DND-41 (cell line): ENCODE results near the gene ANKS1A.

Experiments used
- ATAC-seq: fragments of 200-7000 bp; cut with Tn5 transposase; 3 replicates; pipeline ENCODE4 v1.9.1; 2021; ENCODE audit warnings: low read depth; ENCODE audit not compliant: insufficient read depth
- DNase-seq: peaks from one replicate; pipeline ENCODE4 v3.0.0-alpha.2; 2020
- H2AFZ ChIP-seq: 2 replicates; pipeline ENCODE4 v1.6.0; 2012; ENCODE audit warnings: low read depth, low read length
- H3K27ac ChIP-seq: 2 replicates; pipeline ENCODE4 v1.5.1; 2012; ENCODE audit warnings: low read length, inconsistent platforms
- H3K27me3 ChIP-seq: fragments of 200-600 bp; sonication (generic); 2 replicates; pipeline ENCODE4 v1.6.0; 2012; ENCODE audit warnings: low read length, mild to moderate bottlenecking, inconsistent platforms; ENCODE audit not compliant: insufficient read depth, poor library complexity
- H3K36me3 ChIP-seq: 2 replicates; pipeline ENCODE4 v1.5.1; 2012; ENCODE audit warnings: low read length, inconsistent platforms; ENCODE audit not compliant: insufficient read depth
- H3K4me1 ChIP-seq: 2 replicates; pipeline ENCODE4 v1.5.1; 2012; ENCODE audit warnings: mild to moderate bottlenecking, low read length; ENCODE audit not compliant: insufficient read depth
- H3K4me2 ChIP-seq: 2 replicates; pipeline ENCODE4 v1.6.0; 2012; ENCODE audit warnings: mild to moderate bottlenecking, moderate library complexity, low read length, inconsistent platforms; ENCODE audit not compliant: insufficient read depth
- H3K4me3 ChIP-seq, 2 experiments: fragments of 200-600 bp in 1 of 2; shearing (Covaris generic) in 1 of 2; 2 replicates each; pipeline ENCODE4 v1.5.1; 2012 to 2016; ENCODE audit warnings: inconsistent platforms in 2 of 2, low read length in 2 of 2, mild to moderate bottlenecking in 2 of 2, low read depth in 1 of 2, moderate library complexity in 1 of 2
- H3K79me2 ChIP-seq: 2 replicates; pipeline ENCODE4 v1.6.0; 2012; ENCODE audit warnings: low read length, inconsistent platforms; ENCODE audit not compliant: insufficient read depth
- H3K9ac ChIP-seq: 2 replicates; pipeline ENCODE4 v1.6.0; 2012; ENCODE audit warnings: low read depth, mild to moderate bottlenecking, inconsistent platforms, low read length, moderate library complexity
- H3K9me3 ChIP-seq: 2 replicates; pipeline ENCODE4 v1.5.1; 2012; ENCODE audit warnings: low read length, moderate library complexity, mild to moderate bottlenecking, inconsistent platforms; ENCODE audit not compliant: insufficient read depth, severe bottlenecking
- H4K20me1 ChIP-seq: 2 replicates; pipeline ENCODE4 v1.6.0; 2012; ENCODE audit warnings: low read length; ENCODE audit not compliant: insufficient read depth
- EZH2 ChIP-seq: IDR thresholded peaks from 3 replicates; pipeline ENCODE4 v1.6.1; 2012; ENCODE audit warnings: borderline replicate concordance, low read depth, mild to moderate bottlenecking, moderate library complexity, low read length, inconsistent platforms; ENCODE audit not compliant: severe bottlenecking
- TF ChIP-seq, protein P1 (sequence below): IDR thresholded peaks from 2 replicates; pipeline ENCODE4 v1.5.1; 2012; ENCODE audit warnings: borderline replicate concordance, low read length, moderate library complexity, mild to moderate bottlenecking; ENCODE audit not compliant: poor library complexity, severe bottlenecking; ENCODE audit errors: extremely low read depth

Gene ANKS1A

GRCh38 chr6:35015996-35016395 is 126.9 kb downstream of the ANKS1A start:
- H2AFZ ChIP-seq = no peak overlapping the region
- no peaks in the 10 kb centered on the region for H3K79me2 ChIP-seq
- H3K9me3 ChIP-seq = no peaks in the 10 kb centered on the region
- no peaks in the 10 kb centered on the region for H3K4me1 ChIP-seq
- H3K4me3 ChIP-seq = no peak overlapping the region
- no peak overlapping the region for H3K27ac ChIP-seq
- ATAC-seq = no peak
- TF ChIP-seq, protein P1, sequence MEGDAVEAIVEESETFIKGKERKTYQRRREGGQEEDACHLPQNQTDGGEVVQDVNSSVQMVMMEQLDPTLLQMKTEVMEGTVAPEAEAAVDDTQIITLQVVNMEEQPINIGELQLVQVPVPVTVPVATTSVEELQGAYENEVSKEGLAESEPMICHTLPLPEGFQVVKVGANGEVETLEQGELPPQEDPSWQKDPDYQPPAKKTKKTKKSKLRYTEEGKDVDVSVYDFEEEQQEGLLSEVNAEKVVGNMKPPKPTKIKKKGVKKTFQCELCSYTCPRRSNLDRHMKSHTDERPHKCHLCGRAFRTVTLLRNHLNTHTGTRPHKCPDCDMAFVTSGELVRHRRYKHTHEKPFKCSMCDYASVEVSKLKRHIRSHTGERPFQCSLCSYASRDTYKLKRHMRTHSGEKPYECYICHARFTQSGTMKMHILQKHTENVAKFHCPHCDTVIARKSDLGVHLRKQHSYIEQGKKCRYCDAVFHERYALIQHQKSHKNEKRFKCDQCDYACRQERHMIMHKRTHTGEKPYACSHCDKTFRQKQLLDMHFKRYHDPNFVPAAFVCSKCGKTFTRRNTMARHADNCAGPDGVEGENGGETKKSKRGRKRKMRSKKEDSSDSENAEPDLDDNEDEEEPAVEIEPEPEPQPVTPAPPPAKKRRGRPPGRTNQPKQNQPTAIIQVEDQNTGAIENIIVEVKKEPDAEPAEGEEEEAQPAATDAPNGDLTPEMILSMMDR = no peak
- TF ChIP-seq EZH2 = no peak
- H3K4me2 ChIP-seq = no peak overlapping the region
- peaks cover 18% of the 10 kb centered on the region for H3K36me3 ChIP-seq
- H3K9ac ChIP-seq = no peak overlapping the region
- no peaks in the 10 kb centered on the region for H4K20me1 ChIP-seq
- DNase-seq = no peak
- no peaks in the 10 kb centered on the region for H3K27me3 ChIP-seq

DNA sequence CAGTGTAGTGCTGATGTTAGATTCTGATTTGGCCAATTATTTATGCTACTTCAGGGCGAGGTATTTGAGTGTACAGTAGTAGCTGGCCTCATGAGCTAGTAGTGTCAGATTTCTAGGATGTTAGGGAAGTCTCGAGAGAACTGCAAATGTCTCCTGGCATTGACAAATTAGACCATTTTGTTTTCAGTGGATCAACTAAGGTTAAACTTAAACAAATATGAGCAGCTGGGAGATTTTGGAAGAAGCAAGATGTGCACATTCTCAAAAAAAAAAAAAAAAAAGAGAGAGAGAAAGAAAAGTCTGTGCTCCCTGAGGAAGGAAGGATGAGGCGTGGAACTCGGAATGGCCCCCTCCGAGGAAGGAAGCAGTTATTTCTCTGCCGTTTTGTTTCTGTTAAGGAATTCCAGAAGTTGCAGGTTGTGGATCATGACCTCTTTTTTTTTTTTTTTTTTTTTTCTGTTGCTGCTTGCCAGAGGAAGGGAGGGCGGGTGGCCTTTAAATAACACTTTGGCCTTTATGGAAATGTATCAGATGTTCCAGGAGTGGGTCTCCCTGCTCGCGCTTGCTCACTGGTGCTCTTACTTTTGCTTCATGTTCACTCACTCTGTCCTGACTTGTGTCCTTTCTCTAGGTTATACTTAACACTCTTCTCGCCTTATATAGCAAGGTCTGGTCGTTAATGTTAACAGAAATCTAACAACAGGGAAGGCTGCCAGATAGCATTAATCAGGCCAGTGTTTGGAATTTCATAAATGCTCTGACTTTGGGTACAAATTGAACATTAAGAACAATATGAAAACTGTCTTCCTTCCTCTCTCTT is 127.7 kb downstream of the ANKS1A start:
- no peak overlapping the region for H2AFZ ChIP-seq
- H3K27me3 ChIP-seq = no peaks in the 10 kb centered on the region
- DNase-seq (no peak), ATAC-seq (no peak)
- no peak overlapping the region for H3K9ac ChIP-seq
- H3K4me3 ChIP-seq = no peak overlapping the region
- peaks cover 18% of the 10 kb centered on the region for H3K36me3 ChIP-seq
- H3K9me3 ChIP-seq = no peaks in the 10 kb centered on the region
- TF ChIP-seq EZH2 = no peak
- TF ChIP-seq, protein P1 = no peak
- no peaks in the 10 kb centered on the region for H4K20me1 ChIP-seq
- H3K4me2 ChIP-seq = no peak overlapping the region
- no peak overlapping the region for H3K27ac ChIP-seq
- H3K79me2 ChIP-seq = no peaks in the 10 kb centered on the region
- no peaks in the 10 kb centered on the region for H3K4me1 ChIP-seq

- Histone ChIP-seq H3K4me3 (no peak overlapping the region), H4K20me1 (no peaks in the 10 kb centered on the region), H3K27me3 (no peaks in the 10 kb centered on the region), H3K79me2 (no peaks in the 10 kb centered on the region), H3K4me2 (no peak overlapping the region), H3K27ac (no peak overlapping the region), H2AFZ (no peak overlapping the region), H3K9ac (no peak overlapping the region), H3K9me3 (no peaks in the 10 kb centered on the region), H3K36me3 (peaks cover 18% of the 10 kb centered on the region), H3K4me1 (no peaks in the 10 kb centered on the region)
- no peak for DNase-seq
- ATAC-seq = no peak
- no peak for TF ChIP-seq EZH2
- TF ChIP-seq, protein P1 = no peak
Measured at GRCh38 chr6:35017411-35018181, 128.5 kb downstream of the ANKS1A start.
